Measurements from ENCODE around the gene NCMAP.
"Not testable (repeated sequence)": the region's sequence is repeated elsewhere in the genome, so short reads cannot be mapped to it uniquely, and the experiment has no call there.

NCMAP gene, protein sequence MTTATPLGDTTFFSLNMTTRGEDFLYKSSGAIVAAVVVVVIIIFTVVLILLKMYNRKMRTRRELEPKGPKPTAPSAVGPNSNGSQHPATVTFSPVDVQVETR

DNA sequence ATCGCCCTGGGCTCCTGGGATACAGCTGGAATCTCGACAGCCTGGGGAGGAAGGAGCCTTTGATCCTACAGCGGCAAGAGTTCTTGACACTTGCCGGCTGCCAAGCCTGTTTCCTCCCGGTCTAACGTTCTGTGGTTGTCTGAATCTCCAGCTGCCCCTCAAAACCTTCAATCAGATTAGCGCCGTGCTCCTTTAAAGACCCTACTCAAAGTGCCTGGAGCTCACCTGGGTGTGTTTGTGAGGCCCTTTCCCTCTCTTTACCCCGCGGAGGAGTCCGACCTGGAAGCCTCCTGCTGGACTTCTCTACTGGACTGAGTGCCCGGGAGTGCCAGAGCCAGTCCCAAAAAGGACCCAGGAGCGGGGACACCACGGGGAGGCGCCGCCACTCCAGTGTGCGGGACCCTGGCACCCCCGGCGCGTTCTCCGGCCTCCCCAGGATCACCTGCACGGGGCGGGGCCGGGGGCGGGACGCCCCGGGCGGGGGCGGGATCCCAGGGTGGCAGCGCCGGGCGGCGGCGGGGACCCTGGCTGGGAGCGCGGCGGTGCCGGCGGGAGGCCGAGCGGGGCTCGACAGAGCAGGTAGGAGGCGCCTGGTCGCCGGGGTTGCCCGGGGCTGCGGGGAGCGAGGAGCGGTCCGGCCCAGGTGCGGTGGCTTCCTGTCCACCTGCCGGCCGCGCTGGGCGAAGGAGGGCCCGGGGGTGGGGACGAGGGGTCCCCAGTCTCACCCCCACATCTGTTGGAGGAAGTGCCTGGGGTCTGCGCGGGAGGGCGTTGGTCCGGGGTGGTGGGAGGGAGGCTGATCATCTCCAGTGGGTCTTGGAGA, at the start of gene NCMAP:
NCMAP (plus strand) TSS at position 497 of the 823 bp plus-strand sequence. CDS start 39,344 bp downstream, outside the sequence.
- peak; percentile 38 for DNase-seq (ENCODE audit: low spot score)

DNA sequence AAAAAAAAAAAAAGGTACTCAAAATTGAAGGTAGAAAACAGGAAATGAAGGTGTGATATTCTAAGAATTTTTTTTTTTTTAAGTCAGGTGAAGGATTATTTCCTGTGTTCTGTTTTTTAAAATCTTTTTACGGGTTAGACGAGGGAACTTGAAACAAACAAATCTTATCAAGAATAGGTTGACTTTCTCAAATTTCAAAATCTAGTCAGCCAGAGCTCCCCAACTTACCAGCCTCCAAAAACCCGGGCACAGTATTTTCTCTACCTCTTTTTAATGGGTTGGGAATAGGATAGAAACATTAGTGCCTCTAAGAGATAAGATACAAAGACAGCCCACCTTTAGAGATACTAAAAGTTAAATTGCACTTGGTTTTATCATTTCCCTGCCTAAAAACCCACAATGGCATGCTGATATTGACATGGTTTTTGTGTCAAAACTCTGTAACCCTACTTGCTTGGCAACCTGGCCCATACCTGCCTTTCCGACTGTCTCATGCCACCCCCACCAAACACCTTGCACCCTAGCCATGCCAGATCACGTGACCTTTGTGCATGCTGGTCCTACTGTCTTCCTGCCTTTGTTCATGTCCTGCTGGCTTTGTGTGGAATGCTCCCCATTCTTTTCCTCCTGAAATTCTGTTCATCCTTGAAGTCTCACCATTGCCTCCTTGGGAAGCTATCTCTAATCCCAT, 49.1 kb upstream of the NCMAP start:
- DNase-seq (ENCODE audit: low spot score): no peak

DNA sequence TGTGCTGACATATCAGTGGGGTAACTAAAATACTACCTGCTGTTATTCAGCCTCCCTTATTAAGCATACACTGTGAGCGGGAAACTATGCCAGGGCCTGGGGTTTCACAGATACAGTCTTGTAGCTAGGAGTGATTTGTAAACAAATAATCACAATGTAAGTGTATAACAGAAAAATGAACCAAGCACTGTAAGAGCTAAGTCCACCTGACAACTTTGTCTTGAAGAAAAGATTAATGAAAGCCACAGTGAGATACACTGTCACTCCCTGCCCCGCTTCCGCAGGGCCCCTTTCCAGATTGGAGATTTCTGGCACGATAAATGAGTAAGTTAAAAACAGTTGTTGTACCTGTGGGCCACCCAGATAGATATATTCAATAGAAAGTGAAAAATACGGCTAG, 48.5 kb upstream of the NCMAP start:
- DNase-seq (ENCODE audit: low spot score): no peak

DNA sequence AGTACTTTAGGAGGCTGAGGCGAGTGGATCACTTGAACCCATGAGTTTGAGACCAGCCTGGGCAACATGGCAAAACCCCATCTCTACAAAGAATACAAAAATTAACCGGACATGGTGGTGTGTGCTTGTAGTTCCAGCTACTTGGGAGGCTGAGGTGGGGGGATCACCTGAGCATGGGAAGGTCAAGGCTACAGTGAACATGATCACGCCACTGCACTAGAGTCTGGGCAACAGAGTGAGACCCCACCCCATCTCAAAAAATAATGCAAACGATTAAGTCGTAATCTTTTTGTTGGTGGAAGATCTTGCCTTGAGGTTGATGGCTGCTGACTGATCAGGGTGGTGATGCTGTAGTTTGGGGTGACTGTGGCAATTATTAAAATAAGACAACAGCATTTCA, 47.0 kb upstream of the NCMAP start:
- DNase-seq (ENCODE audit: low spot score): no peak

DNA sequence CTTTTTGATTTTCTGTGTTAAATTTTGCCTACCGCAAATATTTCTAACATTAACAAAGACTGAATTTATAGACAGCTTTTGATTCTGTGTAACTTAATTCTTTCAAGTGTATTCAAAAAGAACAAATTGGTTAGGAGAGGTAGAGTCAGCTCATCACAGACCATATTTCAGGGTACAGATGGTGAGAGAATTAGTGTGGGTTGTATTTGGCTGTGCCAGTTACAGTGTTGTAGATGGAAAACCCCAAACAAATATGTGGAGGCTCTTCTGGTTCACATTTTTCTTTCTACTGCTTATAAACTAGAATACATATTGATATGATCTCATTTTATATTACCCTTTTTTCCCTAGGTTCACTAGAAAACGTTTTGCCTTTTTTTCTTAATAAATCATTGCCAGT, 42.2 kb upstream of the NCMAP start:
- DNase-seq (ENCODE audit: low spot score): no peak

DNA sequence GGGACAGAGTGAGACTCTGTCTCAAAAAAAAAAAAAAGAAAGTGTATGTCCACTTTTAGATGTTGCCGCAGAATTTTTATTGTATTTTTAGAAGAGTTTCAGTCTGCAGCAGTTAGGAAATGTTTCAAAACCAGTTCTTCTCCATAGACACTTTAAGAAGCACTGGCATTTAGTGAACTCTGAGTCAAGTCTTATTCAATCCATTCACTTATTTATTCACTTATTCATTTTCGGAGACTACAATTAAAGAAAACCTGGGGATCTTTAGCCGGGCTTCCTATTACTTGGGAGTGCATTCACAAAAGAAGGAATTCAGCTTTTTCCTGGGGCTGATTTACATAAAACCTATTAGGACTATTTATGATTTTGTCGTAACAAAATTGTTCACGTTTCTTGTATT, 40.9 kb upstream of the NCMAP start:
- DNase-seq (ENCODE audit: low spot score): no peak

DNA sequence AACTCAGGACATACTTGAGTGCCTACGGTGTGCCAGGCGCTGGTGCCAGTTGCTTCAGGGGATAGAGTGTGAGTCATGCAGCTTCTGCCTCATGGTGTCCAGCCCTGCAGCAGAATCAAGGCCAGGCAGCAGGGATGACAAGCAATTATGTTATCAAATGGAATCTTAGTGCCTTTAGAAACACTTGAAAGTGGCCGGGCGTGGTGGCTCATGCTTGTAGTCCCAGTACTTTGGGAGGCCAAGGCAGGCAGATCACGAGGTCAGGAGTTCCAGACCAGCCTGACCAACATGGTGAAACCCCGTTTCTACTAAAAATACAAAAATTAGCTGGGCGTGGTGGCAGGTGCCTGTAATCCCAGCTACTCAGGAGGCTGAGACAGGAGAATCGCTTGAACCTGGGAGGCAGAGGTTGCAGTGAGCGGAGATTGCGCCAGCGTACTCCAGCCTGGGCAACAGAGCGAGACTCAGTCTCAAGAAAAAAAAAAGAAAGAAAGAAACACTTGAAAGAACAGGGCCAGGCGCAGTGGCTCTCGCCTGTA, 40.1 kb upstream of the NCMAP start:
- peak; percentile 86 for DNase-seq (ENCODE audit: low spot score)

DNA sequence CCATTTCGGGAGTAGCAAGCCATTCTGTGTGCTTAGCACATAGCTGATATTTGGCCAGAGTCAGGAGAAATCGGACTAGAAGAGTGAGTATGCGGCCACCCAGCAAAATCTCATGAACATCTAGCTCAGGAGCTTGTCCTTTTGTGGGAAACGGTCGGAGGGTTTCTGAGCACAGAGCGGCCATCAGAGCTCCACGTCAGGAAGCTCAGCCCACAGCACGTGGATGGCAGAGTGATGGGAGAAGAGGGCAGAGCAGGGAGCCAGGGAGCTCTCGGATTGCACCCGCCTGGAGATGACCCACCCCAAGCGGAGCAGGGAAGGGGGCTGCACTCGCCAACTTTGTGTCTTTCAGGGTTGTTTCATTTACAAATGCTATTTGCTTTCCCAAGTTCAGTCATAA, 39.4 kb upstream of the NCMAP start:
- DNase-seq (ENCODE audit: low spot score): no peak

DNA sequence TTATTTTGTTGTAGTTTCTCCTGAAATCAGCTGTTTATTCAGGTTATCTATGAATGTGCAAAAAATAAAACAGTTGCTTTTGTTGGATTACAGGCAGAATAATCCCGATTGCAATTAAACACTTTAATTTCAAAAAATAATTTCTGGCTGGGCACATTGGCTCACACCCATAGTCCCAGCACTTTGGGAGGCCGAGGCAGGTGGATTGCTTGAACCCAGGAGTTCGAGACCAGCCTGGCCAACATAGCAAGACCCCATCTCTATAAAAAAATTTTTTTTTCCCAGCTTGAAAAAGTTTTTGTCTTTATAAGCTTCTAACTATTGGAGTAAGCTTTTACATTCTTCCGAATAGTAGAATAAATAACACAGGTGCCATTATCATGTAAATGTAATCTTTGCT, 38.0 kb upstream of the NCMAP start:
- DNase-seq (ENCODE audit: low spot score): no peak

DNA sequence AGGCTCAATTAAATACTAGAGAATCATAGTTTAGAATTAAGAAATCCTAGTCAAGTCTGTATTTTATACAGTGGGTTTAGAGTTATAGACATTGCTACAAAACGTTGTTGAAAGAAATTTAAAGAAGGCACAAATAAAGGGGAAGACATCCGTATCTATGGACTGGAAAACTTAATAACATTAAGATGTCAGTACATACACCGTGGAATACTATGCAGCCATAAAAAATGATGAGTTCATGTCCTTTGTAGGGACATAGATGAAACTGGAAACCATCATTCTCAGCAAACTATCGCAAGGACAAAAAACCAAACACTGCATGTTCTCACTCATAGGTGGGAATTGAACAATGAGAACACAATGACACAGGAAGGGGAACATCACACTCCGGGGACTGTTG, 35.6 kb upstream of the NCMAP start:
- DNase-seq (ENCODE audit: low spot score): not testable (repeated sequence)

DNA sequence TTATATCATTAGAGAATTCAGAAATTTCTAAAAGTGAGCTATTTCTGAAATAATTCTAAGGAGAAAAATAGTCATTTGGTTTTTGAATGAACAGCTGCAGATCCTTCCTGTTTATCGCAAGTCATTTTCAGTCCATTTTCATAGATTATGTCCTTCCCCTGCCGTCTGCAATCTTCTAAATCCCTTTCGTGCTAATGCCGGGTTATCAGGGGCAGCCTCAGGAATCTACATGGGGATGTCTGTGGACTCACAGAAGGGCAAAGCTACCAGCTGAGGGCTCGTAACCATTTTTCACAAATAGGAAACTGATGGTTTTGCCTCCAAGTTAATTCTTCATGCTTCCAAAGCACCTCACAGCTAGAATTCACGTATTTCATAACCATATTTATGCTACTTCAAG, 30.3 kb upstream of the NCMAP start:
- no peak for DNase-seq (ENCODE audit: low spot score)

DNA sequence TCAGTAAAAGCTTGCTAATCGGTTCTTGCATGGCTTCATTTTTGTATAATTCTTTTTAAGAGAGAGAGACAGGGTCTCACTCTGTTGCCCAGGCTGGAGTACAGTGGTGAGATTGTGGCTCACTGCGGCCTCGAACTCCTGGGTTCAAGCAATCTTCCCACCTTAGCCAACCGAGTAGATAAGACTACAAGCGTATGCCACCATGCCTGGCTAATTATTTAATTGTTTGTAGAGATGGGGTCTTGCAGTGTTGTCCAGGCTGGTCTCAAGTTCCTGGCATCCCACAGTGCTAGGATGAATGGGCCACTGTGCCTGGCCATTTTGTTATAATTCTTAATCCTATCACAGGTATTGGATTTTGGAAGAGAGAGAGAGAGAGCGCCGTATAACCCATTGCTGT, 29.8 kb upstream of the NCMAP start:
- no peak for DNase-seq (ENCODE audit: low spot score)

DNA sequence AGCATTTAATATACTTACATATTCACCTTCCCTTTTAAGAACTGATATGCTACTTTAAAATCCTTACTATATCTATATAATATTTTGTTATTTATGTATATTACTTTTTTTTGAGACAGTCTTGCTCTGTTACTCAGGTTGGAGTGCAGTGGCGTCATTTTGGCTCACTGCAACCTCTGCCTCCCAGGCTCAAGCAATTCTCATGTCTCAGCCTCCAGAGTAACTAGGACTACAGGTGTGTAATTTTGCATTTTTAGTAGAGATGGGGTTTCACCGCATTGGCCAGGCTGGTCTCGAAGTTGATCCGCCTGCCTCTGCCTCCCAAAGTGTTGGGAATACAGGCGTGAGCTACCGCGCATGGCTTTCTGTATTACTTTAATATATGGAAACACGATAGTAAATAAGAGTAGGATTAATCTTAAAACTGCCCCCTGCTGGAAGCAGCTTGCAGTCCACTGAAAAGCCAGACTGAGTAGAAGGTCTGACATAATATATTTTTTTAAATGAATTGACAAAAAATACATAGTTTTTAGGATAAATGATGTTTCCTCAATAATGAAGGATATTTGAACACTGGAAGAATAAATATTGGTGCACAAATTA, 28.8 kb upstream of the NCMAP start:
- DNase-seq (ENCODE audit: low spot score): peak; percentile 15

DNA sequence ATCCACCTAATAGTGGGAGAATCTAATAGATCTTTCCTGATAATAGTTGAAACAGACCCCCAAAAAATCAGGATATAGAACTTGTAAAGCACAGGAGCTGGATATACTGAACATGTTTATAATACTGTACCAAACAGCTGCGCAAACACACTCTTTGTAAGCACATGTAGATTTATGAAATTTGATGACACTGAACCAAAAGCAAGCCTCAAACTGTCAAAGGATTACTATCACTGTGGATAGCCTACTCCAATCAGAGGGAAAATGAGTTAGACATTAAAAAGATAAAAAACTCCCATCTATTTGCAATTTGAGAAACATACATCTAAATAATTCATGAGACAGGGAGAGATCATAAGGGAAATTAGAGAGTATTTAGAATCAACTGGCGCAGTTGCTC, 27.1 kb upstream of the NCMAP start:
- DNase-seq (ENCODE audit: low spot score): no peak

DNA sequence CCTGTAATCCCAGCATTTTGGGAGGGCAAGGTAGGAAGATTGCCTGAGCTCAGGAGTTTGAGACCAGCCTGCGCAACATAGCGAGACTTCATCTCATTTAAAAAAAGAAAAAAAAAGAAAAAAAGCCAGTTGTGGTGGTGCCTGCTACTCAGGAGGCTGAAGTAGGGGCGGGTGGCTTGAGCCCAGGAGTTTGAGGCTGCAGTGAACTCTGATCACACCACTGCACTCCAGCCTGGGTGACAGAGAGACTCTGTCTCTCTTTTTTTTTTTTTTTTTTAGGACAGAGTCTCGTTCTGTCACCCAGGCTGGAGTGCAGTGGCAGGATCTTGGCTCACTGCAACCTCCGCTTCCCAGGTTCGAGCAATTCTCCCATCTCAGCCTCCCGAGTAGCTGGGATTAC, 26.6 kb upstream of the NCMAP start:
- not testable (repeated sequence) for DNase-seq (ENCODE audit: low spot score)

DNA sequence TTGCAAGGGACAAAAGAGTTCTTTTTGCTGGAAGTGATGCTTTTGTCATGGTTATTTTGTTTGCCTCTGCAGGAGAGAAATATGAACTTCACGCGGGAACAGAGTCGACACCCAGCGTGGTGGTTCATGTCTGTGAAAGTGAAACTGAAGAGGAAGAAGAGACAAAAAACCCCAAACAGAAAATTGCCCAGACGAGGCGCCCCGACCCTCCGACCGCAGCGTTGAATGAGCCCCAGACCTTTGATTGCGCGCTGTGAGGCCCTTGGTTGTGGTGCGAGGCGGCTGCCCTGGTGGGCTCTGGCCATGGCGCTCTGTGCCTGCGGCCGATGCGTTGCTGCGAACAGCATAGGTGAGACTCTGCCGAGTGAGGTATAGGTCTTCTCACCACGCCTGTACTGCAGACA, 20.9 kb upstream of the NCMAP start:
- no peak for DNase-seq (ENCODE audit: low spot score)

DNA sequence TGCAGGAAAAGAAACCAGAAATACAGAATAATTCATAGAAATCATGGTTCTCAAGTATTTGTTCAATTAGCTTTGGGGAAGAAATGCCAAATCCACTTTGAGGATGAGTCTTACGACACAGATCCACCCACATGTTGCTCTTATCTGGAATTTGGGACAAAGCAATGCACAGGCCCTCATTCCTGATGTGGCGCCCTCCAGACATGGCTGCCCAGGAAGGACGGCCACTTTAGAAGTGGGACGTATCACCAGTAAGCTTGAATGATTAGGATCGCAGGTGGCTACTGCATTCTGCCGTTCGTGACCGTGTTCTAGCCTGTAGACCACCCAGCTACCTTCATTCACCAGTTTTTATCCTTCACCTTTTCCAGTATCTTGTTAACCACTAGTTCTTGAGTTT, 20.1 kb upstream of the NCMAP start:
- DNase-seq (ENCODE audit: low spot score): no peak

DNA sequence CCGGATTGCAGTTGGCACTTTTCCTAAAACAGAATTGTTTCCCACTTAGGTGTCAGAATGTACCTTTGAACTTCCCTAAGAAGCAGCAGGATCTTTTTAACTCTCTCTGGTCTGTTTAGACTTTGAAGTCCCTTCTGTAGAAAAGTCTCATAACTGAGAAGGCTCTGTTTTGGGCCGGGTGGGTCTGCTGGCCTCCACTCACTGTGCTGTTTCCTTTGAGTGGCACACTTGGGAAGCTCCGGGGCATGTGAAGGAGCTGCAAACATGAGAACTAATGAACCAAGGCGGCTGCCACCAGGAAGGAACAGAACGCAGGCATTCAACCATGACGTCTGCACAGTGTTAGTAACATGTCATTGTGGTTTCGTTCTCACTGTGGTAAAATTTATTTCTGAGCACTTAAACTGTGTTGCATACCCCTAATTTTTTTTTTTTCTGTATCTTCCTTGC, 19.5 kb upstream of the NCMAP start:
- peak; percentile 89 for DNase-seq (ENCODE audit: low spot score)

DNA sequence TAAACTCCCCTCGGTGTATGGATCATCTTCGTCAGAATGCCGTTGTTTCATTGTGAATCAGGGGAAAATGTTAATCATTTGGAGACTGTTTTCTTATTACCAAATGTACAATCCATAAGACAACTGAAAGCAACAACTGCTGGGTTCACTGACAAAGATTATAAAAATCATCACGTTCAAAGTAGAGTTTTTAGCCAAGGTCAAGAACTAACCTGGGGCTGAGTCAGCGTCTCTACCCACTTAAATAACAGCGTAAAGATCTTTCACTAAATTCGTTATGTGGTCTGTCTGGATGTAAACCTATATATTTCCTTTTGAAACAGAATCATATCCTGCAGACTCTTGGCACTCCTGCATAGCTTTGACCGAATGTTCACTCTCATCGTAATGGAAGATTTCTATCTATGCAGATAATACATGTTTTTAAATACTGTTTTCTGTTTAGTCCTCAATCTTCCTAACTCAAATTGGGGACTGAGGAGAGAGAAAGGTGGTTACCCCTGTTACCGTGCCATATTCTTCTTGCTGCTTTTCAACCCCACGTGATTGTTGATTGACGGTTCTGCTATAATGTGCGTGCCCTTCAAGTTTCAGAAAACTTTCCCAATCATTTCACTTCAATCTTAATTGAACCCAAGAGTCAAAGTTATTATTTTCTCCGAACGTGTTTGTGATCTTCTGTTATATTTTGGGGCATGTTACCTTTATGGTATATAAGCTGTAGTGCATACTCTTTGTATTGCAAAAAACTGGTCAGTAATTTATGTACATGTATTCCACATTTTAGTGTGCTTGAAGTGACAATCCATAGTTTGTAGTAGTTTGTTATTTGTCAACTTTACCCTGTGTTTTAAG, 15.6 kb upstream of the NCMAP start:
- peak; percentile 17 for DNase-seq (ENCODE audit: low spot score)

DNA sequence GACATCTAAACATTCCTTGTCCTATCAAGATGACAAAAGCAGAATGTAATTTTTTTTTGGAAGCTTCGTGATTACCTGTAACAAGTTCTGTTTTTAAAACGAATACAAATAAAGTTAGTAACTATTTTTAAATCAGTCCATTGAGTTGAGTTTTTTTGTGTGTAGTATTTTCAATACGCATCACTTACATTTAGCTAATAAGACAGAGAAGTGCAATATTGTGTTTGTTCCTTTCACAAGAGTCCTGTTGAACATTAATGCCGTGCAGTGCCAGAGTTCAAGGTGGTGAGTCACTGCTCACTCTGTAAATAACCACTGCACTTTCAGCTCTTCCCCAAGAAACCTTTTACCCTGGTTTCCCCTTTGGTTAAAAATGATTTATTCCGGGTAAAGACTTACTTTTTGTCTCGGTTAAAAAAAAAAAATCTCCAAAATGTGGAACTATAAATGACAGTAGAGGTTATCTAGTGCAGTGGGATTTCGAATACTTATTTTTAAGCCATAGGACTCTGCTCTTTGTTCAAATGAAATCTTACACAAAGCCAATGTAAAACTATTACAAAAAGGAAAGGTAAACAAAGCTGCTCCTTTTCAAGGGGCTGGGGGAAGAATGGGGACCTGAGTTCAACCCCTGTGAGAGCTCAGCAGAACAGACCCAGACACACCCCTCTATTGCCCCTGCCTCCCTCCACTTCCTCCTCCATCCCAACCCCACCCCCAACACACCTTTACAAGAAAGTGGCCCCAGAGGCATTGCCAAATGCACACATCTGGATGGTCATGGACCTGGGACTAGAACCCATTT, 14.8 kb upstream of the NCMAP start:
- DNase-seq (ENCODE audit: low spot score): peak; percentile 82

Measured in kidney tubule cell (primary cell).